Type B pancreatic cell (in vitro differentiated cells): ENCODE data around the gene TGFBR3. TPM values are rescaled to one million over a fixed set of nuclear protein-coding genes. Genes with fewer than 3 reads are reported as not detected.
"Not testable (repeated sequence)": the region's sequence is repeated elsewhere in the genome, so short reads cannot be mapped to it uniquely, and the experiment has no call there.

Experiments used
- DNase-seq: peaks from one replicate; pipeline ENCODE4 v3.0.0; 2021; ENCODE audit warnings: mixed read lengths; ENCODE audit not compliant: unreplicated experiment; ENCODE audit errors: extremely low spot score
- H3K27ac Mint-ChIP-seq: 2 replicates; pipeline ENCODE4 v1.8.0; 2021; ENCODE audit warnings: mild to moderate bottlenecking, mixed read lengths
- H3K27me3 Mint-ChIP-seq: 2 replicates; pipeline ENCODE4 v1.8.0; 2021; ENCODE audit warnings: mixed read lengths
- H3K36me3 Mint-ChIP-seq: 2 replicates; pipeline ENCODE4 v1.8.0; 2021; ENCODE audit warnings: mixed read lengths
- H3K4me1 Mint-ChIP-seq: one replicate; pipeline ENCODE4 v1.8.0; 2021; ENCODE audit warnings: mixed read lengths; ENCODE audit not compliant: unreplicated experiment
- H3K4me3 Mint-ChIP-seq: 2 replicates; pipeline ENCODE4 v1.8.0; 2021; ENCODE audit warnings: mild to moderate bottlenecking, mixed read lengths
- H3K9me3 Mint-ChIP-seq: 2 replicates; pipeline ENCODE4 v1.8.0; 2021; ENCODE audit warnings: mixed read lengths
- CTCF ChIP-seq: fragments of 200-600 bp; sonication (generic); conservative IDR thresholded peaks from 2 replicates; pipeline ENCODE4 v1.5.0; 2021; ENCODE audit warnings: antibody characterized with exemption, mild to moderate bottlenecking
- total RNA-seq: library from RNA; stranded (reverse); gene quantifications from 2 replicates; pipeline ENCODE4 v1.2.1, GENCODE V29; 2021; ENCODE audit warnings: low replicate concordance

The TGFBR3 gene
- total RNA-seq, 1 donor from 2014 or later: 33.5 TPM

GRCh38 chr1:91854852-91855534, 31.0 kb downstream of the TGFBR3 start:
- Mint-ChIP-seq H3K4me1 (peaks cover 10% of the 10 kb centered on the region), H3K27ac (no peak overlapping the region), H3K36me3 (peaks cover 7% of the 10 kb centered on the region), H3K27me3 (no peaks in the 10 kb centered on the region), H3K4me3 (no peak overlapping the region), H3K9me3 (no peaks in the 10 kb centered on the region)
- no peak for DNase-seq
- TF ChIP-seq CTCF: no peak

DNA sequence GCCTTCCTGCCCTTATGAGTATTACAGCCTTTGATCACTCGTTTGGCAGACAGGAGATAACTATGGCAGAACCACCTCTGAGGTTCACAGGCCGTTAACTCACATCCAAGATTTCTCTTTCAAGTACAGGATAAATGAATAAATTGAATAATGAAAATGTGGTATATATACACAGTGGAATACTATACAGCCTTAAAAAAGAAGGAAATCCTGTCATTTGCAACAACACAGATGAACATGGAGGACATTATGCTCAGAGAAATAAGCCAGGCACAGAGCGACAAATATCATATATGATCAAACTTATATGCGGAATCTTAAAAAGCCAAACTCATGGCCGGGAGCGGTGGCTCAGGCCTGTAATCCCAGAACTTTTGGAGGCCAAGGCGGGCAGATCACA, 32.6 kb downstream of the TGFBR3 start:
- Mint-ChIP-seq H3K4me3 (no peak overlapping the region), H3K4me1 (peaks cover 6% of the 10 kb centered on the region)

GRCh38 chr1:91852011-91852410, 33.9 kb downstream of the TGFBR3 start:
- H3K9me3 Mint-ChIP-seq, H3K36me3 Mint-ChIP-seq, DNase-seq, H3K27ac Mint-ChIP-seq, H3K4me1 Mint-ChIP-seq, H3K27me3 Mint-ChIP-seq, H3K4me3 Mint-ChIP-seq: not testable (repeated sequence)

More for the DNA sequence above, 32.6 kb downstream of the TGFBR3 start:
- peaks cover 4% of the 10 kb centered on the region for H3K27me3 Mint-ChIP-seq
- no peak for TF ChIP-seq CTCF
- no peak overlapping the region for H3K27ac Mint-ChIP-seq
- peaks cover 3% of the 10 kb centered on the region for H3K36me3 Mint-ChIP-seq
- no peak for DNase-seq
- H3K9me3 Mint-ChIP-seq: no peaks in the 10 kb centered on the region

DNA sequence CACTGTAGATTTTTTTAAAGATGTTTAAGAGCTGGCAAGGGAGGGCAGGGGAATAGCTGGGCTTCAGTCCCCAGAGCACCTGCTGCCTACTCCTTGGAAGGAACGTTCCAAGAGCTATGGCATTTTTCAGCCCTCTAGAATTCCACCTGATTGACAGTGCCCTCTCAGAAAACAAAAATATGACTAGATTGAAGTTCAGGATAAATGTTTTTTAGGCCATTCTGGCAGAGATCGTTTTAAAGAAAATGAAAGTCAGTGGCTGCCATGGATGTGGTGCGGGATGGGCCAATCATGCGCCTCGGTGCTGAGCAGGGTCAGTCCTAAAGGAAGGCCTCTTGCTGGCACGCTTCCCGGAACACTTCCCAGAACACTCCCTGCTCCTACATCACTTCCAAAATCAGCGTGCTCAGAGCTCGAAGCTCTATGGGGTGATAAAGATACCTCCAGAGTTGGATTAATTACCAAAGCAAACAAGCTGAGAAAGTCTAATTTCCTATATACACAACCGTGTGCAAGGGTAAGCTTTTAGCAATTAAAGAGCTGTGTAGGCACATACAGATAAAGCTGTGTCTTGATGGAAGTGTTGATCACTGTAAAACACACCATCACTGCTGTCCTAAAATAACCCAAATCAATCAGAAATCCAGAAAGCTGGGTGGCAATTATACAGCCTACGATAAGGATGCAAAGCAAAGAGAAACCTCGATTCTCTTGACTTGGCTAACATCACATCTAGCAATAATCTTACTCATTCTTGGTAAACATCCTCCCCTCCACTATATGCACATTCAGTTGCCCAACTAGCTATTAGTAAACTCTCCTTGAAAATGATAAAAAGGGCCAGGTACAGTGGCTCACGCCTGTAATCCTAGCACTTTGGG, 34.6 kb downstream of the TGFBR3 start:
- no peak overlapping the region for H3K4me3 Mint-ChIP-seq
- TF ChIP-seq CTCF: no peak
- peaks cover 4% of the 10 kb centered on the region for H3K27me3 Mint-ChIP-seq
- peaks cover 3% of the 10 kb centered on the region for H3K36me3 Mint-ChIP-seq
- no peak overlapping the region for H3K27ac Mint-ChIP-seq
- no peak for DNase-seq
- H3K9me3 Mint-ChIP-seq: no peaks in the 10 kb centered on the region
- H3K4me1 Mint-ChIP-seq: peaks cover 12% of the 10 kb centered on the region

DNA sequence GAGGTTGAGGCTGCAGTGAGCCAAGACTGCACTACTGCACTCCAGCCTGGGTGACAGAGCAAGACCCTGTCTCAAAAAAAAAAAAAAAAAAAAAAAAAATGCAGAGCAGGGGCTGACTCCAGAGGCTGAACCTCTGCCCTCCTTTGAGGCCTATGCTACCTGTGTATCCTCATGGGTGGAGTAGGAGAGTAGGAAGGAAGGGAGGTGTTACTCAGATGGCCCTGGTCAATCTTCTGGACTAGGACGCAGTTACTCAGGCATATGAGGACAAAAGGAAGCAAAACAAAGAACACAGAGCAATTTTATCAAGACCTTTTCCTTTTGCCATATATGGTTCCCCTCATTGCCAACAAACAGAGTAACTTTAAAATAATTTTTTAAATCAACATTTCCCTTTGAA, 35.2 kb downstream of the TGFBR3 start:
- DNase-seq: no peak
- Mint-ChIP-seq H3K27me3 (peaks cover 4% of the 10 kb centered on the region), H3K9me3 (no peaks in the 10 kb centered on the region), H3K4me3 (no peak overlapping the region), H3K36me3 (peaks cover 3% of the 10 kb centered on the region), H3K4me1 (peaks cover 18% of the 10 kb centered on the region), H3K27ac (no peak overlapping the region)
- no peak for TF ChIP-seq CTCF

DNA sequence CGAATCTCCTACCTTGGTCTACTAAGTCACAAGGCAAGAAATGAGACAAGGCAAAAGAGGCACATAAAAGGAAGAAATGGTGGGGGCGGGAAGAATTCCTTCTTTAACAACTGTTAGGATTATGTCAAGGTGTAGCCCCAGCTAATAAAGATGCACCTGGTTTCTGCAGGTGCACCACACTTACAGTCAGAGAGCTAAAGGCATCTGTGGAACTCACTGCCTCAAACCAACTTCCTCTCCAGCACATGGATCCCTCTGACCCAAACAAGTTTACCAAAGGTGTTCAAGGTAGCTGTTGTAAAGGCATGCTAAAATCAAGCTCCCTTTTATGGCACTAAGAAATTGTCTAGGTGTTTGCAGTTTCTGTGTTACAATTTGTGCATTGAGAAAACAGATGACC, 38.1 kb downstream of the TGFBR3 start:
- Mint-ChIP-seq H3K4me3 (no peak overlapping the region), H3K36me3 (peaks cover 5% of the 10 kb centered on the region), H3K27ac (no peak overlapping the region), H3K4me1 (peaks cover 29% of the 10 kb centered on the region), H3K9me3 (peaks cover 5% of the 10 kb centered on the region), H3K27me3 (peaks cover 4% of the 10 kb centered on the region)
- TF ChIP-seq CTCF: no peak
- DNase-seq: no peak
